ENCODE data around the gene ODAPH.
"Not testable (repeated sequence)": the region's sequence is repeated elsewhere in the genome, so short reads cannot be mapped to it uniquely, and the experiment has no call there.

The ODAPH gene, protein sequence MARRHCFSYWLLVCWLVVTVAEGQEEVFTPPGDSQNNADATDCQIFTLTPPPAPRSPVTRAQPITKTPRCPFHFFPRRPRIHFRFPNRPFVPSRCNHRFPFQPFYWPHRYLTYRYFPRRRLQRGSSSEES

DNA sequence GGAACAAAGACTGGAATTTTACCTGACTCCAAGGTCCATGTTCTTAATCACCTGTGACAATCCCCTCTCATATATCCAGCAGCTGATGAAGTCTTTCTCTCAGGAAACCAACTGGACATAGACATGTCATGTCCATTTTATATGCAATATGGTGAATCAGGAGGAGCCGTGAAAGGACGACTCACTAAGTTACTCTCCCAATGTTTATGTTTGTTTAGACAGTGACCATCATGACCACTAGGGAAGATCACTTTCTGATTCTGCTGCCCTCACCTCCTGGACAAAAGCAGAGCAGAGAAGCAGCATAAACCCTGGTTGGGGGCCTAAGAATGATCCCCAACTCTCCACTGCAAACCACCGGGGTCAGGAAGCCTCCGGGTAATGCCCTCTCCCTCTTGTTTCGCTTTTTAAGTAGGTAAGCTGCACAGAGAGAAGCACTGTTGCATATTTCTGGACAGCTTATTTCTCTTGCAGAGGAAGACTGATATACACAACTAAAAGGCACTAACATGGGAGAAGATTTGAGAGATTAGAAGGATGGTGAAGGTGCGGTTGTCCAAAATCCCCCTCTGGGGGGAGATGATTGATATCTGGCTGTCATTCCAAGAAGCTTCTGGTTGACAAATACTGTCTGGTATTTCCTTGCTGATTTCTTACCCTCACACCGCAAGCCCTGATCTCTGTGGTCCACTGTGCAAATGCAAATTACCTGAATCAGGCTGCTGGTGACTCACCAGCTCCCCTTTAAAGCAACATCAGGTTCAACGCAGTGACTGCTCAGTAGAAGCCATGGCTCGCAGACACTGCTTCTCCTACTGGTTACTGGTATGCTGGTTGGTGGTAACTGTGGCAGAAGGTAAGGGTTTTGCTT lies at the start of gene ODAPH:
Gene ODAPH (plus strand): TSS at position 773 of the 871 bp plus-strand sequence. CDS start 17 bp downstream, at position 790.
- no peak for DNase-seq

DNA sequence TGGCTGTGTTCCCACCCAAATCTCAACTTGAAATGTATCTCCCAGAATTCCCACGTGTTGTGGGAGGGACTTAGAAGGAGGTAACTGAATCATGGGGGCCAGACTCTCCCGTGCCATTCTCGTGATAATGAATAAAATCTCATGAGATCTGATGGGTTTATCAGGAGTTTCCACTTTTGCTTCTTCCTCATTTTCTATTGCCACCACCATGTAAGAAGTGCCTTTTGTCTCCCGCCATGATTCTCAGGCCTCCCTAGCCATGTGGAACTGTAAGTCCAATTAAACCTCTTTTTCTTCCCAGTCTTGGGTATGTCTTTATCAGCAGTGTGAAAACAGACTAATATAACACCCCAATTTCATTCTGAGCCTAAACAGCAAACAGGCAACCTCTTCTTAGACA lies 46.3 kb upstream of the ODAPH start:
- not testable (repeated sequence) for DNase-seq

DNA sequence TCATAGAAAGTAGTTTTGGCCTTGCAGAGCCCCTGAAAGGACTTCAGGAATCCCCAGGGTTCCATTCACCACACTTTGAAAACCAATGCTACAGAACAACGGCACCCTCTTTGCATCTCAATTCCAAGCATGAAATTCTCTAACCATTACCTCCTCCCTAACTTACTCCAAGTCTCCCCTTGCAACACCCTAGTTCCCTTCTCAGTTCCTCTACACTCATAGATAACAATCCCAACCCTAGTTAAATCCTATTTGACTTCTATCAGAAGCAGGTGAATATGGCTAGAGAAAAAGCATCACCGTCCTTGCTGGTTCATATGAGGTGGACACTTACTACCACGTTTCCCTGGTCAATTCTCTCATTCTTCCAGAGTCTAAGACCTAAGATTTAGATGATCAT lies 44.0 kb upstream of the ODAPH start:
- DNase-seq = no peak

DNA sequence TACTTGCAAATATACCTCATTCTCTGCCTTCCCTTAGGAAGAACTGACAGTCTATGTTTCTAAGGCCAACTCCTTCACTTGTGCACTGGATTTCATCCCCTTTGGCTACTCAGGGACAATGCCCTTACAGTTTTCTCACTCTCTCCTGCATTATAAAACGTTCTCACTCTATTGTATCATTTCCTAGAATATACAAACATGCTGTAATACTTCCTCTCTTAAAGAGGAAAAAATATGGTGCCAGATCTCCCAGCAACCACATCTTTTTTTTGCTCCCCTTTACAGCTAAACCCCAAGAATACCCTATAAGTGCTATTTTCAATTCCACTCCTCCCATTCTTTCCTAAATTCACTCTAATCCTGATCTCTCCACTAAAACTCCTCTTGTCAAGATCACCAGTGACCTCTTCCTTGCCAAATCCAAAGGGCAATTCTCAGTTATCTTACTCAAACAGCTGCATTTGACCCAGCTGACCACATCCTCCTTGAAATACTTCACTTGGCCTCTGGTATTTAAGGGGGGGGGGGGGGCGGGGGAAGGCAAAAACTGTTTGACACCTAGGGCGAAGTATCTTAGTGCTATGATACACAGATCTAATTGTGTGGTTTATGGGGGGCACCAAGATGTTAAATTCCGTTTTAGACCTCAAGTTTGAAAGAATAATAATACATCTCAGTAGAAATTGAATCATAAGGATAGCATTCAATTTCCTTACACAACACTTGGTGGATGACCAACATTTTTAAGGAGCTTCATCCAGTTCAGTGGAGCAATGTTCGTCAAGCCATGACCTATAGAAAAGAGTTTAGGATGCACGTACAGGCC lies 43.3 kb upstream of the ODAPH start:
- no peak for DNase-seq

DNA sequence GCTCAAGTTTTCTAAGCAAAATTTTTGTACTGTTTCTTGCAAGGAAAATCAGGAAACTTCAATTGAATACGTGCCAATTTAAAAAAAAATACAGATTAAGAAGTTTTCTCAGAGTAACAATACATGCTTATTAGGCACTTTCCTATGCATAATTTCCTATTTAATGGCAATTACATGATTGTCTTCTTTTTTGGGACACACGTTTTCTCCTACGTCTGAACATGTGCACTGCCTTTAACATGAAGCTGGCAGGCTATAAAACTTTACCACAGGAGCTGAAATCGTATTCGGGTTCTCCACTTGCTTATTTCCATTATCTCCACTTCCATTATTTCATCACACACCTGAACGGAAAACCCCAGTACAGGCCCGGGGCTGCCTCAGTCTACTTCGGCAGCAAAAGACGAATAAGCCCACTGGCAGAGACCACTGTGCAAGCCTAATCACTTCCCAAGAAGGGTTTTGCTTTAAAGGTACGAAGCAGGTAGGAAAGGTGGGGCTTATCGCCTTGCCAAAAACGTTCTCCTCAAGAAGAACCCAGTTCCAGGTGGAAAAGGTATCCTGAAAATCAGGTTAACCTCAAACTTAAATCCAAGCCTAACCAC lies 42.2 kb upstream of the ODAPH start:
- DNase-seq = no peak

DNA sequence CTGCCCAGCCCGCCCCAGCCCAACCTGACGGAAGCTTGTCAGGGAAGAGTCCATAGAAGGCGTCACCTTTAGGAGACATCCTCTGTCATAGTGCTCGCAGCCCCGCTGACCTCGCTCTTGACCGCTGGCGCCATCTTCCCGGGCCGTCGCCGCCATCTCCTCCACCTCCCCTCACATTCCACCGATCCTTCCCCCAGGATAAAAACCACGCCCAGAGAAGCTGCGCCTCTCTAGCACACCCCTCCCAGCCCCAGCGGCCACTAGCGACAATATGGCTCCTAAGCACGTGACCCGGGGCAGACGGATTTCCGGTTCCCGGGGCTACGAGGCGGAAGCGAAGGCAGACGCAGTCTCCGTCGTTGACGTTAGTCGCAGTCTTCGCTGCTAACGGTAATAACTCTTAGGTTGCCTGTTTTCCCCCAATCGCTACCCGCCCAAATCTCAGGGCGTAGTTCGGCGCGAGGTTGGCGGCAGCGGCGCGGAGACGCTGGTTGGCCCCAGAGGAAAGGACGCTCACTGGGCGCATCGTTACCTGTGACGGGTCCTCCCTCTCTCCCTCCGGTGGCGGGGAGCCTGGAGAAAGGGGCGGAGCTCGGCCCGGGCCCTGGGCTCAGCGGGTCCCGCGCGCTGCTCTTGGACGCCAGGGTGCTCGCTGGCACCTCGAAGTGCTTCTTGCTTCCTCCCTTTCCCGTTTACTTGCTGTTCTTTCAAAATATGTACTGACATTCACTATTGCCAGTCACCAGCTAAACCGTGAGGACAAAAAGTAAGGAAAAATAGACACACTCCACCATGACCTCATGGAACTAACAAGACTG lies 41.5 kb upstream of the ODAPH start, which contains the start of the genes RCHY1 and THAP6:
Gene RCHY1 (minus strand): TSS at position 273 of the 818 bp plus-strand sequence. CDS start 117 bp downstream, at position 156.
Gene THAP6 (plus strand): TSS at position 343 of the 818 bp plus-strand sequence. CDS start 980 bp downstream, outside the sequence.
- DNase-seq = peak; percentile 97

DNA sequence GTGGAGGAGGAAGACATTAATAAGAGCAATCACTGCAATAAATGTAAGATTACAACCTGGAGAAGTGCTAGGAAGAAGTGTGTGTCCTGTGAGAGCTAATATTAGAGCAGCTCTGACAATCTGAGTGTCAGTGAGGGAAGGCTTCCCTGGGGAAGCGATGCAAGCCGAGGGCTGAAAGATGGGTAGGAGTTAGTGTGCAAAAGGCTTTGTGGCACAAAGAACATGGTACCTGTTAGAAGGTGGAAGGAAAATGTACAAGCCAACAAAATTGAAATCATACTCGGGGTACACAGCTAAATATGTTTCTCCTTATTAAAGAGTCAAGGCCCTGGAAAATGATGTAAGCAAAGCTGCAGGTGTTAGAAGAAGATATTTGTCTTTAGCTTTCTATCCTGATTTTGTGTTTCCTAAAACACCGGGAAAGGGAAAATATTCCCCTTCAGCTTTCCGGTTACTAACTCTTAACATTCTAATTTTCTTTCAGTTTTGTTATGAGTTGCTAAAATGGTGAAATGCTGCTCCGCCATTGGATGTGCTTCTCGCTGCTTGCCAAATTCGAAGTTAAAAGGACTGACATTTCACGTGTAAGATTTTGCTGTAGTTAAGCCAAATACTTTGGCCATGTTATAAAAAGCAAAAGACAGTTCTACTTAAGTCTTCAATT lies 40.8 kb upstream of the ODAPH start:
- peak; percentile 20 for DNase-seq

DNA sequence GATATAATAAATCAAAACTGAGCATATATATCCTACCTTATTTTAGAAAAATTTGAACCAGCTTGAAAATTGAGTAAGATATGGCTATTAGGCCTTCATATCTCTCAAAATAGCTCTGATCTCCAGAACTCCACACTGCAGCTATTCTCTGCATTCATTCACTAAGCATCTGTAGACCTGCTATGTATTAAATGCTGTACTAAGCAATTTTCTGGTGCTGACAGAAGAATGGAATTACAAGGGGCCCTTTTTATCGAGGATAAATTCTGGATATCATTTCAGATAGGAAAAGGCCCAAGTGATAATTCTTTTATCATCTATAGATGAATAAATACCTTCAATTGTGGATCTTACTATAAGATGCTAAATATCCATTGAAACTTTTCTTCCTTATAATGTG lies 39.7 kb upstream of the ODAPH start:
- no peak for DNase-seq

DNA sequence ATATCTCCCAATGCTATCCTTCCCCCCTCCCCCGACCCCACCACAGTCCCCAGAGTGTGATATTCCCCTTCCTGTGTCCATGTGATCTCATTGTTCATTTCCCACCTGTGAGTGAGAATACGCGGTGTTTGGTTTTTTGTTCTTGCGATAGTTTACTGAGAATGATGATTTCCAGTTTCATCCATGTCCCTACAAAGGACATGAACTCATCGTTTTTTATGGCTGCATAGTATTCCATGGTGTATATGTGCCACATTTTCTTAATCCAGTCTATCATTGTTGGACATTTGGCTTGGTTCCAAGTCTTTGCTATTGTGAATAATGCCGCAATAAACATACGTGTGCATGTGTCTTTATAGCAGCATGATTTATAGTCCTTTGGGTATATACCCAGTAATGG lies 36.4 kb upstream of the ODAPH start:
- not testable (repeated sequence) for DNase-seq

DNA sequence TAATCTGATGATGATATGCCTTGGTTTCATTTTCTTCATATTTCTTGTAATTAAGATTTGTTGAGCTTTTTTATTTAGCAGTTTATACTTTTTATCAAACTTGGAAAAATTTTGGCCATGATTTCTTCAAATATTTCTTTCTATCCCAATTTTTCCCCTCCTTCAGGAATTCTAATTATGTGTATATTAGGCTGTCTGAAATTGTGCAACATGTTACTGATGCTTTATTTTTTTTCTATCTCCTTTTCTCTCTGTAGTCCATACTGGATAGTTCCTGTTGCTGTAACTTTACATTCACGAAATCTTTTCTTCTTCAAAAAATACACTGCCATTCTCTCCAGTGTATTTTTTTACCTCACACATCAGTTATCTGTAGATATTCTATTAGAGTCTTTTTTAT lies 30.8 kb upstream of the ODAPH start:
- no peak for DNase-seq

DNA sequence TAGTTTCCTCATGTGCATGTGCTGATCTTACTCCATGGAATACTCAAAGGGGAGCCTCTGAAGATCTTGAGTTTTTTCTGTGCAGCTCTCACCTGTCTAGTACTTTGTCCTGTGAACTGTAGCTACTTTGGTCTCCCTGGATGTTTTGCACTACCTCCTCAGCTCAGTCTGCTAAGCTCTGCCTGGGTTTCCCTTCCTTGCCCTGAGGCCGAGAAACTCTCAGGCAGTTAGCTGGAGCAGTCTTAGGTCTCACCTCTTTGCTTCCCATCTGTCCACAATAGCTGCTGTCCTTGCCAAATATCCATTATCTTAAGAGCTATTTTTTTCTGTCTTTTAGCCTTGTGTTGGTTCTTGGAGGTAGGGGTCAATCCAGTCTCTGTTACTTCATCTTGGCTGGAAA lies 30.0 kb upstream of the ODAPH start:
- no peak for DNase-seq

DNA sequence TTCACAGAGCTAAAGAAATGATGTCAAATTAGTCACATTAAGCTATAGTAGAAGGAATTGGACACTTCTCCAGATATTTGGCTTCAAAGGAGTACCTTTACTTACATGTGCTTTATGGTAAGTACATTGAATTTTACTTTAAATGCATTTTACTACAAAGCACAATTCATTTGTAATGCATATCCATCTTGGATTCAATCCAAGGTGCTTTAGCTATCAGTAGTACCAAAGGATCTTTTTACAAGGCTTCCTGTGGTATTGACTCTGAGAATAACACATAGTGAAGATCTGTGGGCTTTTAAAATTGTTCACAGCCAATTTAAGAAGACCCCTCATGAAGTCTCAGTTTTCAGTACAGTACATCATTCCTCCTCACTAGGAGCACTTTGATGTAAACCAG lies 28.4 kb upstream of the ODAPH start:
- DNase-seq = no peak

DNA sequence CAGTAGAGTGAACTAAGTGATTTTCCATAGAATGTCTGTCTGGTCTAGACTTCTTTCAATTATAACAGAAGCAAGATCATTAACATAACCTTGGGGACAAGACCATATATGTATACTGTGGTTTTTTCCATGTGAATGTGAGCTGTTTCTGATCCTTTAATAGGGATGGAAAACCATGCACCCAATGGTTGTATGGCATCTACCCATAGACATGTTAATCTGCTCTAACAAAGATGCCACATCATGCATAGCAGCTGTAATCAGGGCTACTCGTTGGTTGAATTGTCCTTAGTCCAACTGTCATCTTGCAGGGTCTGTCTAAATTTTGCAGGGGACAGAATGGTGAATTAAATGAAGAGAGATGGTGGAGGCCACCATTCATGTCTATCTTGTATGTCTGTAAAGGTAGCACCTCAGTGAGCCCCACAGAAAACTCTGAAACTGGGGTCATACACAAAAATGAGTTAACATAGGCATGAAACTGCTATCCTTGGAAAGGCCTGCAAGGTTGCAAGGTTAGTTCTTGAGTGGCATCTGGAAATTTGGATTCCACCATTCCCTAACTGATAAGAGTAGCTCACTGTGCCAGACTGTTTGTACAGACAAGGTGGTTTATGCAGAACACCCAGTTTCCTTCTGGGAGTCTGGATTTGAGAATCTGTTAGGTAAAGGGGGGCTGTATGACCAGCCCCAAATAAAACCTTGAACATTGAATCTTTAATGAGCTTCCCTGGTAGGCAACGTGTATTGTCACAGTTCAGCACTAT lies 25.1 kb upstream of the ODAPH start:
- DNase-seq = no peak

DNA sequence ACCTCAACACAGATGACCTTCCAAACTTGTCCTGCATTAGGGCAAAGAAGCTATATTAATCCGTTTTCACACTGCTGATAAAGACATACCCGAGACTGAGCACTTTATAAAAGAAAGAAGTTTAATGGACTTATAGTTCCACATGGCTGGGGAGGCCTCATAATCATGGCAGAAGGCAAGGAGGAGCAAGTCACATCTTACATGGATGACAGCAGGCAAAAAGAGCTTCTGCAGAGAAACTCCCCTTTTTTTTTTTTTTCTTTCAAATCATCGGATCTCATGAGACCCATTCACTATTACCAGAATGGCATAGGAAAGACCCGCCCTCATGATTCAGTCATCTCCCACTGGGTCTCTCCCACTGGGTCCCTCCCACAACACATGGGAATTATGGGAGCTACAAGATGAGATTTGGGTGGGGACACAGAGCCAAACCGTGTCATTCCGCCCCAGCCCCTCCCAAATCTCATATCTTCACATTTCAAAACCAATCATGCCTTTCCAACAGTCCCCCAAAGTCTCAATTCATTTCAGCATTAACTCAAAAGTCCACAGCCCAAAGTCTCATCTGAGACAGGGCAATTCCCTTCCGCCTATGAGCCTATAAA lies 24.2 kb upstream of the ODAPH start:
- DNase-seq = not testable (repeated sequence)

DNA sequence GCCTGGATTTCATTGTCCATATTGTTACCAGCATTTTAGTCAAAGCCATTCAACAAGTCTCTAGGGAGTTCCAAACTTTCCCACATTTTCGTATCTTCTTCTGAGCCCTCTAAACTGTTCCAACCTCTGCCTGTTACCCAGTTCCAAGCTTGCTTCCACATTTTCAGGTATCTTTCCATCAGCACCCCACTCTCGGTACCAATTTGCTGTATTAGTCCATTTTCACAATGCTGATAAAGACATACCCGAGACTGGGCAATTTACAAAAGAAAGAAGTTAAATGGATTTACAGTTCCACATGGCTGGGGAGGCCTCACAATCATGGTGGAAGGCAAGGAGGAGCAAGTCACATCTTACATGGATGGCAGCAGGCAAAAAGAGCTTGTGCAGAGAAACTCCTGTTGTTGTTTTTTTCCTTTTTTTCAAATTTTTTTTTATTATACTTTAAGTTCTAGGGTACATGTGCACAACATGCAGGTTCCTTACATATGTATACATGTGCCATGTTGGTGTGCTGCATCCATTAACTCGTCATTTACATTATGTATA lies 22.5 kb upstream of the ODAPH start:
- not testable (repeated sequence) for DNase-seq

DNA sequence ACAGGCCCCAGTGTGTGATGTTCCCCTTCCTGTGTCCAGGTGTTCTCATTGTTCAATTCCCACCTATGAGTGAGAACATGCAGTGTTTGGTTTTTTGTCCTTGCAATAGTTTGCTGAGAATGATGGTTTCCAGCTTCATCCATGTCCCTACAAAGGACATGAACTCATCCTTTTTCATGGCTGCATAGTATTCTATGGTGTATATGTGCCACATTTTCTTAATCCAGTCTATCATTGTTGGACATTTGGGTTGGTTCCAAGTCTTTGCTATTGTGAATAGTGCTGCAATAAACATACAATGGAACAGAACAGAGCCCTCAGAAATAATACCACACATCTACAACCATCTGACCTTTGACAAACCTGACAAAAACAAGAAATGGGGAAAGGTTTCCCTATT lies 21.9 kb upstream of the ODAPH start:
- not testable (repeated sequence) for DNase-seq

DNA sequence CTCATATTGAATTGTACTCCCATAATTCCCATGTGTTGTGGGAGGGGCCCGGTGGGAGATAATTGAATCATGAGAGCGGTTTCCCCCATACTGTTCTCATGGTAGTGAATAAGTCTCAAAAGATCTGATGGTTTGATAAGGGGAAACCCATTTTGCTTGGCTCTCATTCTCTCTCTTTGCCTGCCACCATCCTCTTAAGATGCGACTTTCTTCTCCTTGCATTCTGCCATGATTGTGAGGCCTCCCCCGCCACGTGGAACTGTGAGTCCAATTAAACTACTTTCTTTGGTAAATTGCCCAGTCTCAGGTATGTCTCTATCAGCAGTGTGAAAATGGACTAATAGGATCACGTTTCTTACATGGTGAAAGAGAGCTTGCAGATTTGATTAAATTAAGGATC lies 18.6 kb upstream of the ODAPH start:
- DNase-seq = not testable (repeated sequence)

DNA sequence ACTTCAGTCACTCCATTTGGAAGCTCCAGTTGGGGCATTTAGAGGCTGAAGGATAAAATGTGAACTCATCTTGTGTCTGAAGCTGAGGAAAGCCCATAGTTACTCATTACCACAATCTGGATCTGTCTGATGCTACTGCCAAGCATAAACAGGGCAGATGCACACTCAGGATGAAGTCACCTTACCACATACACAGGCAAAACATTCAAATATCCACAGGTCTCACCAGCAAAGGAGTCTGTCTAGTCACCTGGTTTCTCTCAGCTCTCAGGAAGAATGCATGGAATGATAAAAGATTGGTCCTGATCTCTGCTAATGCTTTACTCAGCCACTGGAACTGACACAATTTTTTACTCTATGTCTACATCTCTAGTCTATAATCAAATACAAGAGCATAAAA lies 13.0 kb upstream of the ODAPH start:
- no peak for DNase-seq

DNA sequence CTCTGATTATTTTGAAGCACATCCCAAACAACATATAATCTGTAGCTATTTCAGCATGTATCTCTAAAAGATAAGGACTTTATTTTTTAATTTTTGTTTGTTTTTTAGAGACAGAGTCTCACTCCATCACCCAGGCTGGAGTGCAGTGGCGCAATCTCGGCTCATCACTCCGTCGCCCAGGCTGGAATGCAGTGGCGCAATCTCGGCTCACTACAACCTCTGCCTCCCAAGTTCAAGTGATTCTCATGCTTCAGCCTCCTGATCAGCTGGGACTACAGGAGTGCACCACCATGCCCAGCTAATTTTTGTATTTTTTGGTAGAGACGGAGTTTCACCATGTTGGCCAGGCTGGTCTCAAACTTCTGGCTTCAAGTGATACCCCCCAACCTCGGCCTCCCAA lies 11.6 kb upstream of the ODAPH start:
- not testable (repeated sequence) for DNase-seq

DNA sequence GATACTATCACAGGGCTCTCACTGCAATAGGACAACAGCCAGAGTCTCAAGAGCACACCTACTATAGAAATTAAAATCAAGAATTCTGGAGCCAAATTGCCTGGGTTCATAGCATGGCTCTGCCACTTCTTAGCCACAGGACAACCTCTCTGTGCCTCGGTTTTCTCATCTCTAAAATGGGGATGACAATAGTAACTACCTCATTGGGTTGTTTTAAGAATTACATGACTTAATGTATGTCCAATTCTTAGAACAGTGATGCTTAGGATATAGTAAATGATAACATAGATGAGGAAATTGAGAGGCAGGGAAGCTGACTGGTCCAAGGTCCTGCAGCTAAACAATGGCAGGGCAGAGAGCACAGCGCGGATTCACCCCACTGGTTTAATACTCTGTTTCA lies 11.0 kb upstream of the ODAPH start:
- DNase-seq = no peak

Data from femur (tissue), 1 donor.